H1 (cell line): ENCODE results near the gene ADCY5. TPM values are rescaled to one million over a fixed set of nuclear protein-coding genes. Genes with fewer than 3 reads are reported as not detected.

Experiments used
- CTCF ChIA-PET: fragments of 300-600 bp; sonication (Branson Sonifier 250); formaldehyde crosslinking; loops from one replicate; lab custom pipeline; 2021; ENCODE audit not compliant: partially characterized antibody; lab: Charles Lee
- POLR2A ChIA-PET: fragments of 300-600 bp; sonication (Branson Sonifier 250); formaldehyde crosslinking; loops from one replicate; lab custom pipeline; 2021; ENCODE audit warnings: inconsistent platforms; ENCODE audit not compliant: partially characterized antibody; lab: Charles Lee
- DNase-seq, 2 experiments: peaks; one replicate each; pipeline versions ENCODE4 v3.0.0 to v3.0.0-alpha.2; 2010 to 2022; ENCODE audit warnings: low spot score in 2 of 2, low read depth in 1 of 2, mixed read lengths in 1 of 2
- FAIRE-seq: peaks from 2 replicates; lab custom pipeline; 2011; peaks lifted over from hg19 to GRCh38; lab: Jason Lieb, UNC
- H2AFZ ChIP-seq: 2 replicates; pipeline ENCODE4 v1.8.1; 2012; ENCODE audit warnings: low read length, inconsistent platforms
- H2AK5ac ChIP-seq: 2 replicates; pipeline ENCODE4 v1.6.1; 2013; ENCODE audit warnings: low read depth, low read length
- H2BK120ac ChIP-seq: replicated peaks from 2 replicates; pipeline ENCODE3; 2013; ENCODE audit warnings: low read depth, low read length, inconsistent platforms
- H2BK12ac ChIP-seq: 2 replicates; pipeline ENCODE4 v1.6.1; 2013; ENCODE audit warnings: low read depth, low read length
- H2BK15ac ChIP-seq: 2 replicates; pipeline ENCODE4 v1.6.1; 2013; ENCODE audit warnings: low read length
- H2BK20ac ChIP-seq: 2 replicates; pipeline ENCODE4 v1.6.1; 2013; ENCODE audit warnings: low read length
- H2BK5ac ChIP-seq: 2 replicates; pipeline ENCODE4 v1.6.1; 2013; ENCODE audit warnings: low read depth, low read length
- H3K14ac ChIP-seq: 2 replicates; pipeline ENCODE4 v1.6.1; 2013; ENCODE audit warnings: inconsistent platforms; ENCODE audit not compliant: insufficient read length
- H3K18ac ChIP-seq: 2 replicates; pipeline ENCODE4 v1.6.1; 2013; ENCODE audit warnings: low read length; ENCODE audit errors: extremely low read depth
- H3K23ac ChIP-seq: 2 replicates; pipeline ENCODE4 v1.6.1; 2013; ENCODE audit warnings: inconsistent platforms; ENCODE audit not compliant: insufficient read length
- H3K23me2 ChIP-seq: 2 replicates; pipeline ENCODE4 v1.6.1; 2013; ENCODE audit warnings: low read depth, low read length
- H3K27ac ChIP-seq: 2 replicates; pipeline ENCODE4 v1.6.1; 2011; ENCODE audit warnings: low read depth, low read length, inconsistent platforms
- H3K27me3 ChIP-seq, 4 experiments: replicated peaks in 1 of 4; 1 replicate in 1 of 4; 2 replicates in 3 of 4; pipeline versions ENCODE4 v1.6.1 to v1.8.1; 2011 to 2013; ENCODE audit warnings: low read length in 3 of 4, mild to moderate bottlenecking in 3 of 4, inconsistent platforms in 2 of 4, mixed read lengths in 2 of 4, moderate library complexity in 1 of 4; ENCODE audit not compliant: control insufficient read depth in 3 of 4, insufficient read depth in 3 of 4; ENCODE audit errors: extremely low read depth in 1 of 4
- H3K36me3 ChIP-seq, 4 experiments: 2 replicates each; pipeline versions ENCODE4 v1.6.1 to v1.8.1; 2011 to 2013; ENCODE audit warnings: mild to moderate bottlenecking in 4 of 4, low read length in 3 of 4, moderate library complexity in 2 of 4, control low read depth in 1 of 4, inconsistent platforms in 1 of 4; ENCODE audit not compliant: insufficient read depth in 4 of 4, control insufficient read depth in 2 of 4
- H3K4ac ChIP-seq: replicated peaks from 2 replicates; pipeline ENCODE3; 2013; ENCODE audit warnings: low read length, low read depth, mixed read lengths, inconsistent platforms; ENCODE audit not compliant: insufficient read length
- H3K4me1 ChIP-seq, 4 experiments: replicated peaks in 1 of 4; 1 replicate in 1 of 4; 2 replicates in 3 of 4; pipeline versions ENCODE4 v1.6.1 to v1.8.1; 2011 to 2013; ENCODE audit warnings: low read length in 3 of 4, inconsistent platforms in 2 of 4, mixed read lengths in 1 of 4; ENCODE audit not compliant: insufficient read depth in 4 of 4, control insufficient read depth in 3 of 4
- H3K4me2 ChIP-seq, 2 experiments: 2 replicates each; pipeline versions ENCODE4 v1.6.1 to v1.8.1; 2011 to 2013; ENCODE audit warnings: low read depth in 2 of 2, low read length in 2 of 2, control low read depth in 1 of 2, inconsistent platforms in 1 of 2, mild to moderate bottlenecking in 1 of 2; ENCODE audit not compliant: insufficient read depth in 1 of 2
- H3K4me3 ChIP-seq, 4 experiments: fragments of 200-600, 300-600 bp in 1 of 4; sonication (generic), shearing (Covaris generic), sonication (Bioruptor Twin) in 1 of 4; 2 replicates each; pipeline versions ENCODE4 v1.5.1 to v1.8.1; 2011 to 2016; ENCODE audit warnings: low read length in 4 of 4, low read depth in 3 of 4, control low read depth in 2 of 4, inconsistent platforms in 2 of 4, mild to moderate bottlenecking in 2 of 4, mixed read lengths in 1 of 4, moderate library complexity in 1 of 4; ENCODE audit not compliant: insufficient read depth in 2 of 4; ENCODE audit errors: extremely low read depth in 1 of 4
- H3K56ac ChIP-seq: replicated peaks from 2 replicates; pipeline ENCODE3; 2013; ENCODE audit warnings: low read depth, mild to moderate bottlenecking, mixed read lengths, low read length, inconsistent platforms; ENCODE audit not compliant: insufficient read length
- H3K79me1 ChIP-seq: 2 replicates; pipeline ENCODE4 v1.6.1; 2013; ENCODE audit warnings: low read depth, low read length, control low read depth
- H3K79me2 ChIP-seq, 2 experiments: 2 replicates each; pipeline versions ENCODE4 v1.6.1 to v1.8.1; 2012 to 2013; ENCODE audit warnings: low read length in 2 of 2, mild to moderate bottlenecking in 2 of 2, inconsistent platforms in 1 of 2; ENCODE audit not compliant: insufficient read depth in 2 of 2, control insufficient read depth in 1 of 2
- H3K9ac ChIP-seq, 4 experiments: replicated peaks in 1 of 4; 1 replicate in 1 of 4; 2 replicates in 3 of 4; pipeline versions ENCODE4 v1.6.1 to v1.8.1; 2011 to 2013; ENCODE audit warnings: low read depth in 3 of 4, low read length in 3 of 4, control low read depth in 2 of 4, mild to moderate bottlenecking in 2 of 4, moderate library complexity in 2 of 4, inconsistent platforms in 1 of 4; ENCODE audit errors: extremely low read depth in 1 of 4
- H3K9me3 ChIP-seq, 2 experiments: 2 replicates each; pipeline versions ENCODE4 v1.6.1 to v1.8.1; 2012 to 2013; ENCODE audit warnings: mild to moderate bottlenecking in 2 of 2, moderate library complexity in 2 of 2, control low read depth in 1 of 2, inconsistent platforms in 1 of 2, low read depth in 1 of 2, low read length in 1 of 2, mixed read lengths in 1 of 2; ENCODE audit not compliant: insufficient read depth in 2 of 2
- H4K20me1 ChIP-seq, 2 experiments: replicated peaks in 1 of 2; 2 replicates each; pipeline versions ENCODE3 to v1.8.1; 2011 to 2013; ENCODE audit warnings: inconsistent platforms in 2 of 2, low read length in 2 of 2, mild to moderate bottlenecking in 1 of 2; ENCODE audit not compliant: insufficient read depth in 2 of 2, control insufficient read depth in 1 of 2
- H4K5ac ChIP-seq: 2 replicates; pipeline ENCODE4 v1.6.1; 2013; ENCODE audit warnings: low read length, low read depth, mixed read lengths, inconsistent platforms; ENCODE audit not compliant: insufficient read length
- H4K8ac ChIP-seq: 2 replicates; pipeline ENCODE4 v1.8.0; 2013; ENCODE audit warnings: mild to moderate bottlenecking, moderate library complexity, low read length, inconsistent platforms; ENCODE audit not compliant: insufficient read depth; ENCODE audit errors: extremely low read depth
- H4K91ac ChIP-seq: replicated peaks from 2 replicates; pipeline ENCODE3; 2013; ENCODE audit warnings: low read length, mixed read lengths, inconsistent platforms; ENCODE audit not compliant: insufficient read length
- BACH1 ChIP-seq: IDR thresholded peaks from 2 replicates; pipeline ENCODE4 v1.6.1; 2012; ENCODE audit warnings: low read length, improper control_type of control experiment
- BRCA1 ChIP-seq: IDR thresholded peaks from 2 replicates; pipeline ENCODE4 v1.6.1; 2012; ENCODE audit warnings: low read depth, low read length, improper control_type of control experiment
- CBX8 ChIP-seq: fragments of 300-800, 300-1000 bp; sonication (generic); IDR thresholded peaks from 2 replicates; pipeline ENCODE4 v1.7.1; 2016; ENCODE audit warnings: low read depth, low read length, borderline replicate concordance
- CEBPB ChIP-seq: IDR thresholded peaks from 2 replicates; pipeline ENCODE4 v1.6.1; 2012; ENCODE audit warnings: low read depth, low read length
- CHD2 ChIP-seq: IDR thresholded peaks from 2 replicates; pipeline ENCODE4 v1.6.1; 2012; ENCODE audit warnings: low read length, improper control_type of control experiment
- EZH2 ChIP-seq: fragments of 200-600 bp; sonication (generic); IDR thresholded peaks from 2 replicates; pipeline ENCODE4 v1.7.1; 2012; ENCODE audit warnings: low read depth, mild to moderate bottlenecking, moderate library complexity, low read length, inconsistent platforms; ENCODE audit not compliant: severe bottlenecking
- GABPA ChIP-seq: IDR thresholded peaks from 2 replicates; pipeline ENCODE4 v1.6.1; 2011; ENCODE audit warnings: mild to moderate bottlenecking, low read length, moderate library complexity, borderline replicate concordance; ENCODE audit not compliant: insufficient read depth
- HDAC6 ChIP-seq: IDR thresholded peaks from one replicate; pipeline ENCODE4 v1.7.1; 2012; ENCODE audit warnings: low read depth, mild to moderate bottlenecking, inconsistent platforms, low read length, moderate library complexity
- JUN ChIP-seq: IDR thresholded peaks from 2 replicates; pipeline ENCODE4 v1.6.1; 2011; ENCODE audit warnings: low read depth, mild to moderate bottlenecking, improper control_type of control experiment, low read length
- SIN3A ChIP-seq, 2 experiments: IDR thresholded peaks in 1 of 2; conservative IDR thresholded peaks in 1 of 2; 2 replicates each; pipeline ENCODE4 v1.6.1; 2011 to 2012; ENCODE audit warnings: low read length in 2 of 2, improper control_type of control experiment in 1 of 2, low read depth in 1 of 2, mild to moderate bottlenecking in 1 of 2
- SUZ12 ChIP-seq: fragments of 200-600 bp; sonication (generic); IDR thresholded peaks from 2 replicates; pipeline ENCODE4 v1.6.1; 2012; ENCODE audit warnings: mild to moderate bottlenecking, inconsistent platforms, low read length, moderate library complexity, mixed read lengths
- TAF1 ChIP-seq: IDR thresholded peaks from 2 replicates; pipeline ENCODE4 v1.6.1; 2011; ENCODE audit warnings: mild to moderate bottlenecking, low read depth, low read length
- TAF7 ChIP-seq: optimal IDR thresholded peaks from 2 replicates; pipeline ENCODE3; 2011; ENCODE audit warnings: low read depth, mild to moderate bottlenecking, inconsistent platforms, low read length, moderate library complexity, borderline replicate concordance
- TEAD4 ChIP-seq: IDR thresholded peaks from 2 replicates; pipeline ENCODE4 v1.6.1; 2012; ENCODE audit warnings: low read depth, low read length, inconsistent platforms, mixed read lengths
- WGBS, 2 experiments: shearing (Covaris generic) in 1 of 2; methylation state at CpG; one replicate each; pipeline versions ENCODE4 v1.1.6 to v1.1.7; 2013 to 2015; ENCODE audit warnings: low lambda C conversion rate in 2 of 2, mixed read lengths in 2 of 2, inconsistent platforms in 1 of 2, low coverage in 1 of 2, missing lambda C conversion rate in 1 of 2; ENCODE audit not compliant: insufficient replicate concordance in 2 of 2, insufficient coverage in 1 of 2, insufficient read length in 1 of 2; ENCODE audit errors: extremely low coverage in 1 of 2, missing lambda C conversion rate in 1 of 2; 5-methylcytosine and 5-hydroxymethylcytosine counted together
- polyA plus RNA-seq, 7 experiments: library from polyadenylated mRNA; depleted of rRNA in 3 of 7; stranded (reverse) in 5 of 7; unstranded in 2 of 7; fragments of >200 nt in 5 of 7; fragments of 200-250 nt in 2 of 7; gene quantifications; 1 replicate in 5 of 7; 2 replicates in 1 of 7; 4 replicates in 1 of 7; pipeline versions ENCODE4 v1.2.1 to v1.2.3, GENCODE V29; 2011 to 2013; ENCODE audit warnings: missing spikeins in 2 of 7, mixed read lengths in 2 of 7
- total RNA-seq: library from RNA; stranded (reverse); fragmentation: NEBNext Ultra II Directional; extraction: Animal tissue kit (Norgen Biotek cat#: 25700); gene quantifications from 2 replicates; pipeline ENCODE4 v1.2.1, GENCODE V29; 2021

Gene ADCY5
- total and polyA plus RNA-seq, 2 of the 8 experiments (the other 6 are each of a cell fraction or from before 2014, with no cell fraction given), result 18.9 to 40.8 TPM

DNA sequence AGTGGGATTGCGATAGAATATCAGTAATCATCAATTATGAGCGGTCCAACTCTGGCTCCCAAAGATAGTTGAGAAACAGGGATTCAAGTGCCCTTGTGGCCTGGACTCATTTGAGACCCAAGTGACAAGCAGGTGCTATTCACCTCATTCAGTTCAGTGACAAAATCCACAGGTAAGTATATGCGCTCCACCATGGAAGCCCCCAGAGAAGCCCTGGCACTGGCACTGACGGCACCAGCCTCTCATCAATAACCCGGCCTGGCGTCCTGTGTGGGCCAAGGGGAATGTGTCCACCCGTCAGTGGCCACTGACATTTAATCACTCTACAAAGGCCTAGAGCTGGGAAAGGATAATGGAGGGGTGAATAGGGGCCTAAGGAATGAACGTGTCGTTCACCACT, 117.2 kb downstream of the ADCY5 start:
- FAIRE-seq, result no peak
- ChIA-PET POLR2A (interaction anchor here (2.1 kb wide), 1 partner anchor 17 kb away, joined by 16 read pairs; no protein-coding TSS in a partner anchor), CTCF (interaction anchor here (0.9 to 22.2 kb wide), 23 partner anchors 9 to 230 kb away, joined by 3 to 245 read pairs (median 5); no protein-coding TSS in a partner anchor)
- H3K18ac ChIP-seq, result no peak overlapping the region
- H3K27ac ChIP-seq, result no peak overlapping the region
- no peak overlapping the region for H3K23ac ChIP-seq
- no peak overlapping the region for H3K14ac ChIP-seq
- H2BK20ac ChIP-seq, result no peak overlapping the region
- H3K9me3 ChIP-seq, result no peaks in the 10 kb centered on the region
- no peak overlapping the region for H2AK5ac ChIP-seq
- H3K56ac ChIP-seq, result no peak overlapping the region
- no peaks in the 10 kb centered on the region for H3K27me3 ChIP-seq
- H4K91ac ChIP-seq, result no peak overlapping the region
- no peak overlapping the region for H2BK5ac ChIP-seq
- H3K79me1 ChIP-seq, result no peaks in the 10 kb centered on the region
- no peaks in the 10 kb centered on the region for H3K23me2 ChIP-seq
- H4K8ac ChIP-seq, result no peak overlapping the region
- H2BK15ac ChIP-seq, result no peak overlapping the region
- WGBS, 2 experiments, result 94% methylated on average over 9 of the region's 9 CpGs; no CpG with 5 or more reads in 1 of the 2 experiments
- no peak for DNase-seq
- H3K4me3 ChIP-seq, result no peak overlapping the region
- no peak overlapping the region for H3K9ac ChIP-seq
- H3K4me2 ChIP-seq, result no peak overlapping the region
- no peaks in the 10 kb centered on the region for H3K36me3 ChIP-seq
- peaks cover 0 to 5% (median 1%) of the 10 kb centered on the region in 4 experiments; a peak in 3 of 7 replicates for H3K4me1 ChIP-seq
- no peak overlapping the region for H2BK12ac ChIP-seq
- no peak overlapping the region for H2AFZ ChIP-seq
- no peak overlapping the region for H2BK120ac ChIP-seq
- H3K79me2 ChIP-seq, result no peaks in the 10 kb centered on the region
- H4K20me1 ChIP-seq, result peaks cover 0 to 3% of the 10 kb centered on the region in 2 experiments
- H3K4ac ChIP-seq, result no peak overlapping the region
- H4K5ac ChIP-seq, result no peak overlapping the region
- TF ChIP-seq EZH2 (no peak), TAF7 (no peak), BACH1 (no peak), GABPA (no peak), SIN3A (conservative IDR thresholded peaks at IDR 0.05 in 1 of 2, IDR thresholded peaks at IDR 0.05 in 1 of 2; ENCODE audit: low read depth in 1 of 2, low read length in 2 of 2) (no peak), BRCA1 (no peak), CHD2 (no peak), SUZ12 (no peak), JUN (no peak), CBX8 (no peak), HDAC6 (no peak), CEBPB (no peak), TAF1 (no peak), TEAD4 (no peak)
